HG02981 (cell line): ENCODE data around the gene MBNL1.
A peak's percentile ranks its signal among the peaks of the same experiment; 100 is the strongest.

ENCODE experiments used
- ATAC-seq: cut with Tn5 transposase; IDR thresholded peaks from one replicate; pipeline ENCODE4 v1.9.1; 2021; ENCODE audit warnings: mild to moderate bottlenecking, moderate library complexity; ENCODE audit not compliant: unreplicated experiment

Gene MBNL1

DNA sequence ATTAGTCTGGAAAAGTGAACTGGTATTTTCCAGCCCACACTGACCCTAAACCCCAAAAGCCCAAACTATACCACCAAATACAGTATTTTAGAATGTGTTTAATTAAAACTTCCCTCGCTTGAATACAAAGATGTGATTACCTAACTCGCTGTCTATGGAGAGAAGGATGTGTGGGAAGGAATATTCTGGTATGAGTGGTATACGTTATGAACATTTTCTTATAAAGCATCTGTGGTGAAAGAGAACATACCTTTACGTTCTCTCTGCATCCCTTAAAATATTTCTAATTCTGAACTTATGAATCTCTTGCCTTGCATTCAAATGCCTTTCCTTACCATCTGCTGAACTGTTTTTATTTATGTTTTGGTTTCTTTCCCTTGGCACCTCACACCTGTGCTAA lies 201.4 kb downstream of the MBNL1 start:
- ATAC-seq, result no peak

DNA sequence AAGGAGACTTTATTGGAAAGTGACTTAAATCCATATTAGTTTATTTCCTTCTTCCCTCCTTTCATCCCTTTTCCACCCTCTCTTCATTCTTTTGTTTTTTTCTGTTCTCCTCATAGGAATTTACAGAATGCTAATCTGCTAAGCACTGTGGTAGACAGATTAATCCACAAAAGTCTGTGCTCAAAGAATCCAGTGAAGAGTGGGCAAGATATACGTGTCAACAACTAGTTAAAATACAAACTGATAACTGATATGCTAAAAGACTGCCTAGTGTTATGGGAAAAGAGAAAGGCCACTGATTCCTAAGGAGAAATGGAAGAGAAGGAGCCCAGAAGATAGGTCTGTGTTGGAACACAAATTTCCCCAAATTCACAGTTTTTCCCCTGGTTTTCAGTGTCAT lies 202.2 kb downstream of the MBNL1 start:
- no peak for ATAC-seq

DNA sequence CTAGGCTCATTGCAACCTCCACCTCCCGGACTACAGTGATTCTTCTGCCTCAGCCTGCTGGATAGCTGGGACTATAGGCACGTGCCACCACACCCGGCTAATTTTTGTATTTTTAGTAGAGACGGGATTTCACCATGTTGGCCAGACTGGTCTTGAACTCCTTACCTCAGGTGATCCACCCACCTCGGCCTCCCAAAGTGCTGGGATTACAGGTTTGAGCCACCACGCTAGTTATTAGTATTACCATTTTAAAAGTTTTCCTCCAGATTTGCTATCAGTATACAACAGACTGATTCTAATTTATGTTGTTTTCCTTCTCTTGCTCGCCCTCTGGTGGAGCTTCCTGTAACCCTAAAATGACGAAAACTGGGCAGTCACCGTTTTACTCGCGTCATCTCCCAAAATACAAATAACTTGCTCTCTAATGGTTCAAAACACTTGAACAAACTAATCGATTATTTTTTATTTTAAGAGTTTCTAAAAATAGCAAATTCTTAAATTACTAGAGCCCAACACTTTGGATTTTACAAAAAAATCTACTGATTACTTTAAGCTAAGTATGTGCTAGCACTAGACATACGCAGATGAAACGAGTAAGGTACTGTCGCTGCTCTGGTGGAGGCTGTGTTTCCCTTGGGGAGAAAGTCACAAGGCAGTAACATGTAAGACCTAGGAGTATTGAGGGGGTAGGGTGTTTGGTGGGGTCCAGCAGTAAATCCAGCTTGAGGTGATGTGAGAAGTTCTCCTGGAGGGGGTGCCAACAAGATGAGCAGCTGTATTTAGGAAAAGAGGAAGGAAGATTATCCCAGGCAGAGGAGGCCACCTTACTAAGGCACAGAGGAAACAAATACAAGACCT lies 203.3 kb downstream of the MBNL1 start:
- peak; percentile 68 for ATAC-seq

DNA sequence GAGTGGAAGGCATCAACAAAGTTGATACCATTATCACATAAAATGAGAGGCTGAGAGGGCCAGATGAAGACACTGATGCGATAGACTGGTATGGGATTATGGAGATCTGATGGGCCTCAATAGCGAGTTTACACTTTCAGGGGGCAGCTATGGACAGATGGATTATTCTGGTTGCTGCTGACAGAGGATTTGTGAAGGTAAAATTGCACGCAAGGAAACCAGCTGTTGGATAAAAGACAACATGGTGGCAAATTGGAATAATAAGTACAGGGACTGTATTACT lies 203.9 kb downstream of the MBNL1 start:
- no peak for ATAC-seq

DNA sequence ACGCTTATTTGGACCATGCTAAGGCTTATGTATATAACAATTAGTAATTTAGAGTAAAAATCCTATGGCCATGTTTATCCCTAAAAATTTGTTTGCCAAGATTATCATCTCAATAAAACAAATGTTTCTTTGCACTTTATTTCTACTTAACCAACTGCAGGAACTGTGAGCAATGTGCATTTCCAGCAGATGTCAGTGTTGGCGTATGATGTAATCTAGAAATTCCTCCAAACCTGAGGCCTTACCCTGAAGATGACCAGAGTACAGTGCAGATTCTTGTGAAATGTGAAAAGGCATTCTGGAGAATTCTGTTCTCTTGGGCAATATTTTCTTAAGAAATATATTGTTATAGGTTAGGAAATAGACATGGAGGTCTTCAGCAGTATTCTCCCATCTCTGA lies 205.9 kb downstream of the MBNL1 start:
- ATAC-seq, result peak; percentile 72

DNA sequence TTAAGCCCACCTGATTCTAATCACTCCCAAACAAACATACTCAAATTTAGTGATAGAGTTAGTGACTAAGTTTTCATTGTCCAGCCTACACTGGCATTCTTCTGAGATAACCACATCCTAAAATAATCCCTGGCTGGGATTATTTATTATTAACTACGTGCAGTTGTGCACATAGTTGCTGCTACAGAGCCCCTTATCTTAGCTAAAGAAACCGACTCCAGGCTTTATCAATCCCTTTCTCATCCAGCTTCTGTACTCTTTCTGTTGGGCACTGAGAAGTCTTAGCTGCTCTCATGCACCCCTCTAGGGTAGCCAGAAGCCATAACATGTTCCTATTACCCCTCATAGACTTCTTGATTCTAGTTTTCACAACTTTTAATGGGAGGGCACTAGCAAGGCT lies 208.7 kb downstream of the MBNL1 start:
- no peak for ATAC-seq

DNA sequence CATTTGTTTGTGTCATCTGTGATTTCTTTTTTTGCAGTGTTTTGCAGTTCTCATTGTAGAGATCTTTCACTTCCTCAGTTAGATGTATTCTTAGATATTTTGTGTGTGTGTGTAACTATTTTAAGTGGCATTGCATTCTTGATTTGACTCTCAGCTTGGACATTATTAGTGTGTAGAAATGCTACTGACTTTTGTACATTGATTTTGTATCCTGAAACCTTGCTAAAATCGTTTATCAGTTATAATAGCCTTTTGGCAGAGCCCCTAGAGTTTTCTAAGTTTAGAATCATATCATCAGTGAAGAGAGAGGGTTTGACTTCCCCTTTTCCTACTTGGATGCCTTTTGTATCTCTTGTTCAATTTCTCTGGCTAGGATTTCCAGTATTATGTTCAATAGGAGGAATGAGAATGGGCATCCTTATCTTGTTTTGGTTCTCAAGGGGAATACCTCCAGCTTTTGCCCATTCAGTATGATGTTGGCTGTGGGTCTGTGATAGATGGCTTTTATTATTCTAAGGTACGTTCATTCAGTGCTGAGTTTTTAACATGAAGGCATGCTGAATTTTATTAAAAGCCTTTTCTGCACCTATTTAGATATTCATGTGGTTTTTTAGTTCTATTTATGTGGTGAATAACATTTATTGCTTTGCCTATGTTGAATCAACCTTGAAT lies 211.7 kb downstream of the MBNL1 start:
- peak; percentile 84 for ATAC-seq

DNA sequence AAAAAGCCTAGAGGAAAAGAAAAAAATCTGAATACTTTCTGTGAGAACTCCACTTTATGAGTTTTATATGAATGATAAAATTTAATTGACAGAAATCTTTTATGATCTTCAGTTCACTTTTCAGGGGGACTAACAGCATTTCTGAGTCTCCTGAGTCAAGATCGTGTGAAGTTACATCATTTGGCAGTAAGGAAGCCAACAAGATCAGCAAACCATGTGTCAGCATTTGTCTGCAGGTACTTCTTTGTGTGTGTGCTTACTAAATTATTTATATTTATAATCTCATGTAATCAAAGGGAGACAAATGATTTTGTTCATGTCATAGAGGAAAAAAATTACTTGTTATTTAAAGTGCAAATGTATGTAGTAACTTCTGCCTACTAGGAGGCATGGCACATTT lies 217.6 kb downstream of the MBNL1 start:
- no peak for ATAC-seq

DNA sequence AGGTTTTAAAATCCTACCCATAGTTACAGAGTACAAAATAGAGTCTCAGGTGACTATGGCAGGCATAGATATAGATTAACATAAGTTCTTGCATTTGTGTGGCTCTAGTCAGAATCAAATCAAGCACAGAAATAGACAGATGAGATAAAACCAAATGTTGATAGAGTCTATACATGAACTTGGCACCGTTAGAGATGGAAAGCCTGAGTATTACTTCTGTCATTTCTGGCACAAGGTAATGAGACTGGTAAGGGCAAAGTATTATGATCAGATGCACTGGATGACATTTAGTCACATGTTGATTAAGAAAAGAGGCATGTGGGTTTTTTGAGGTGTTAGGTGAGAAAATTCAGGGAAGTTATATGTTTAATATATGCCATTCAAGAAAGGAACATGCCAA lies 219.7 kb downstream of the MBNL1 start:
- no peak for ATAC-seq

DNA sequence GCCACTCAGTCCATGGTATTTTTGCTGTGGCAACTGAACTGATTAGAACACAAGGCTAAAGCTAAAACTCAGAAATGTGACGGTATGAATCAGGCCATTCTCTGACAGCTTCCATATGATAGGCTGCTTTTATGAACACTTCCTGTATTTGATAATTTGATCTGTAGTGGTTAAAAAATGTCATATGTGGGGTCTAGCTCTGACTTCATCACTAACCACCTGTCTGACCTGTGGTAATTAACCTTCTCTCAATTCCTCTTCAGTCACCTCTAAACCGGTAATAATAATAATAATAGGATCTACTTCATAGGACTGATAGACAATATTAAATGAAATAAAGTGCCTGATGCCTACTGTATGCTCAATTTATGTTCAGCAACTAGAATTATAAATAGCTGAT lies 223.2 kb downstream of the MBNL1 start:
- peak; percentile 86 for ATAC-seq

DNA sequence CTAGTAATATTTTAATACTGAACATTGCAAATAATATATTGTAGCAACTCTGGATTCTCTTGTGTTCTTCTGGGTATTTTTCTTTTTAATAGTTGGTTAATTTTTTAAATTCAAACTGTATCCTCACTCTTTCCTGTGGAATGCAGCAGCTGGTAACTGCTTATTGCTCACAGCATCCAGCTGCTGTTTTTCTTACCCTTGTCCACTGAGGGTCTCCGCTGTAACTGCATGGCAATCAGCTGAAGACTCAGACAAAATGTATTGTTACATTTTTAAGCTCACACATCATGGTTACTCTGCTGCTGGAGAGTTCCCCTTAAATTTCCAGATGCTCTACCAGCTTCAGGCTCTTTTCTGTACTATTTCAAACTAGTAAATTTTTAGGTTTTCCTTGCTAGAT lies 227.6 kb downstream of the MBNL1 start:
- no peak for ATAC-seq

DNA sequence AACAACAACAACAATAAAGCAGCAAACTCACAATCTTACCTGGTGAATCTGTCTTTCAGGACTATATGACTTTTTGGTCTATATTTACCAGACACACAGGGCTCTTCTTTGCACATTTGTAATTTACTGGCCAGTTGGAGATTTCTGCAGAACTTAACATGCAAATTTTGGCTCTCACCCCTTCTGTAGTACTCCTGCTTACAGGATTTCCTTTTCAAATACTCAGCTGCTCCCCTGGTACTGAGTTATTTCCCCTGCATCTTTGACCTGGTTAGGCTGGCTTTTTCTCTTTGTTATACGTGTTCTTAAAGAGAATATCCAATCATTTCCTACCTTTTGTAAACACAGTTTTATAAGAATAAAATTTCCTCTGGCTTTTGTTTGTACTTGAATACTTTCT lies 228.0 kb downstream of the MBNL1 start:
- no peak for ATAC-seq

DNA sequence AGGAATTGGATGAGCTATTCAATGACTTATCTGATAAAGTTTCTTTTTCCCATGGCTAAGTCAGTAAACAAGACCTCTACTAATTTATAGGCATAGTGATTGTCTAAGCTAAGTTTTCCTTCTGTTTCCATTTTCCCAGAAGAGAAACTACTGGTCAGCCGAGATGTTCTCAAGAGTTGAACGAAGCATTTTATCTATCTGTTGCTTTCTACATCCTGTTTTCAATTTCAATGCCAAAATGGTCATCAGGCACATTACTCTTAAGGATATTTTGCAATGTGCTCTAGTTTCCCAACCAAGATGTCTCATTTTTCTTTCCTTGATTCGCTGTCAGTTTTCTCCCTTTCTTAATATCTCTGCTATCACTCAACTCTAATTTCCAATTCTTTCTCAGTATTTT lies 228.7 kb downstream of the MBNL1 start:
- no peak for ATAC-seq

DNA sequence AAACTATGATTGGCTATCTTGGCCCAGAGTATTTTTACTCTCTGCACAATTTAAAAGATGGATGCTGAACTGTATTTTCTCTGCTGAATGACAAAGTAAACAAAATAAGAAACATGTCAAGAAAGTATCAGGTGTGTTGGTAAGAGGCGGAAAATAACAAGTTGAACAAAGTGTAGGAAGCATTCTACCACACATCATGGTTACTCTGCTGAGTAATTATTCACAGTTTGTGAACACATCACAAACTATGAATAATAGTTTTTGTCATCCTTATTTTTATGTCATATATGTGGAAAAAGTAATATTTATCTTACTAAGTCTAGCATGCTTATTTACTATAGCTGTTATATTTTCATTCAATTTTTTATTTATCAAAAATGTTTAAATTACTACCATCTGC lies 229.2 kb downstream of the MBNL1 start:
- no peak for ATAC-seq

DNA sequence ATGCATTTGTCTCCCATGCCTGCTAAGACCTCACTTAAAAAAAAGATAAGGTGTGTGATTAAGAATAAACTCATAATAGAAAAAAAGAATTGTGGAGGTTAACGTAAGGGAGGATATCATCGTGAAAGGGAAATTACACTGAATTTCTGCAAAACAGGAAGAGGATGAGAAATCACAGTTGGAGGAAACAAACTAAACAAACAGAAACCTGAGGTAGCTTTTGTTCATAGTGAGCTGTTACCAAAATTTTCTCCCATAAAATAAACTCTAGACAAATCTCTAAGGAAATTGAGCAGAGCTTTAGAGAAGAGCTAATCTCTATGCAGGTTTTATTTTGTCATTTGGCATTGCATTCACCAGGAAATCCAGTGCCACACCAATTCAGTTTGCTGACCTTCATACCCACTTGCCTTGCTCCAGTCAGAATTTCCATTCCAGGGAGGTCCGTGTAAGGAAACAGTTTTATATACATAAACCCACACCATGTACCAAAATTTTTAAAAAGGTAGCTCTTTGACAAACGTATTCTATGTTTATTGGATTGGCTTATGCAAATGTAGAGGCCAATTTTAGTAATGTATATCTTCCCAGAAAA lies 231.2 kb downstream of the MBNL1 start:
- ATAC-seq, result no peak

DNA sequence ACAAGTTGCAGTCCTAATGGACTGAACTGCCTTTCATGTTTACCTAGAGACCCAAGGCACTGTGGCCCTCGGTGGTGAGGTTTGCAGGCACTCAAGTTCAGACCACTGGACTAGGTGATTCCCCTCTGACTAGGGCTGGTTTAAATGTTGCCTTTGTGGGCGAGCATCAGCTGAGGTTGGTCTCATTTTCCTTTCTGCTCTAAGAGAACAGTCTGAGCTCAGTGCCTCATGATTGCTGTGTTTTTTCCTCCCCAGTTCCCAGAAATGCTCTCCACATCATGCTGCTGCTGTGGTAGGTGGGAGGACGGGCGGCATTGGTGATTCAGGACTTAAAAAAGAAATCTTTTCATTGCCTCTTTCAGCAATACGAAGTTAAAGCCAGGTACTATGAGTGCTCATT lies 237.2 kb downstream of the MBNL1 start:
- peak; percentile 95 for ATAC-seq

DNA sequence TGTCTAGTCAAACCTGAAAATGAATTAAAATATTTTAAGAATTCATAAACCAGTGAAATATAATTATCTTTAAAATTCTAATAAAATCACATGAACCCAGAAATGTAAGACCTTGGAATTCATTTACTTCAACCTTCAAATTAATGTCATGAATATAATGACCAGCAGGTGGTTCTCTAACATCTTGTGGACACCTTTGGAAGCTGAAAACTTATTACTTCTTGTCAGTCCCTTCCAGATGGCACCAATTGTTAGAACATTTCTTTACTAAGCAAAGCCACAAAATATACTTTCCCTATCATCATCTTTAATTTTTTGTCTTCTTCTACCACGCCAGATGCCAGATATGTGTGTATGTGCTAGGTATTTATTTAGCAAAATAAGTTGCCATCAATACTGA lies 240.0 kb downstream of the MBNL1 start:
- no peak for ATAC-seq

DNA sequence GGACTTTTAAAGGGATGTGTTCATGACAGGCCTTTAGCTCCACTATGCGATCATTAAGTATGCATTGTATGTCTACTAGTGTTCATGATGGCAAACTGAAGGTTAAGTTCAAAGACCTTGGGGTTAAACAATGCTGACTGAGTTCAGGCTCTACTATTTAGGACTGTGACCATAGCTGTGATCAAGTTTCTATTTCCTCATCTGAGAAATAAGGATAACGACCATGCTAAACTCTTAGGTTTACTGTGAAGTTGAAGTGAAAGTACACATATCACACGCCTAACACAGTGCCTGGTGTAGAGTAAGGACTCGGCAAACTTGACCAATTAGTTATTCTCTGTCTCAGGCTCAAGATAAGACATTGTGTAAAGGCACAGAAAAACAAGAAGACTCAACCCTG lies 243.2 kb downstream of the MBNL1 start:
- peak; percentile 73 for ATAC-seq

DNA sequence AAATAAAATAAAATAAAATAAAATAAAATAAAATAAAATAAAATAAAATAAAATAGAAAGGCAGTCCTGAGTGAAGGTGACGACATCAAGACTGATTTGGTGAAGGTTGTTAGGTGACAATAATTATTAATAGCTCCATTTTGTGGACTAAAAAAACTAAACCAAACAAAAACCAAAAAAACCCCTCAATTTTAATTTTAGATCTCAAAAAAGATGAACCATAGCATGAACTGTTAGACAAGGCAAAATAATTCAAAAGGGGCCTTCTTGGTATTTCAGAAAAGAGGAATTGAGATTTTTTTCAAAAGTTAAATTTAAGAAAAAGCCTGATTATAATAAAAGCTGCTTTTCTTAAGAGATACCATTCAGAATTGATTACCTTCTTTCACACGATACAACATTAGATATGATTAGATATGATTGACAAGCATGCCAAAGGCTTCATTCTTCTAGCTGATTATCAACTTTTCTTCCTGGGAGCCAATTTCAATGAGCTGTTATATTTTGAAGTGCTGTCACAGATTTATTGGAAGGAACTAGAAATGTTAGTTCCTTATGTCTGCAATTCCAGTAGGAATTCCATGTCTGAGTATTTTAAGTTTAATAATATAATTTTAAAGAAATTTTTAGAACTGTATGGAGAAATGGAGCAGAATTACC lies 244.7 kb downstream of the MBNL1 start:
- ATAC-seq, result no peak
